Activated T-cell treated with anti-CD3 and anti-CD28 coated beads, Interleukin-2, amount 50 U/mL, for 24 hours (primary cell): Measurements from ENCODE around the gene MRPL53.
"Not testable (repeated sequence)": the region's sequence is repeated elsewhere in the genome, so short reads cannot be mapped to it uniquely, and the experiment has no call there.

Experiments
- DNase-seq: peaks from one replicate; pipeline ENCODE4 v3.0.0-alpha.2; 2020
- H3K27ac Mint-ChIP-seq: 2 replicates; pipeline ENCODE4 v1.8.0; 2020; ENCODE audit warnings: mild to moderate bottlenecking, mixed read lengths
- H3K27me3 Mint-ChIP-seq: 2 replicates; pipeline ENCODE4 v1.8.0; 2020; ENCODE audit warnings: mixed read lengths
- H3K36me3 Mint-ChIP-seq: 2 replicates; pipeline ENCODE4 v1.8.0; 2020; ENCODE audit warnings: low read depth, mixed read lengths
- H3K4me1 Mint-ChIP-seq: 2 replicates; pipeline ENCODE4 v1.8.0; 2020; ENCODE audit warnings: low read depth, mixed read lengths
- H3K4me3 Mint-ChIP-seq: 2 replicates; pipeline ENCODE4 v1.8.0; 2020; ENCODE audit warnings: mild to moderate bottlenecking, moderate library complexity, mixed read lengths
- H3K9me3 Mint-ChIP-seq: 2 replicates; pipeline ENCODE4 v1.8.0; 2020; ENCODE audit warnings: mixed read lengths

MRPL53 gene

GRCh38 chr2:74454654-74455511, 17.6 kb downstream of the MRPL53 start, which contains the start of gene INO80B:
Gene INO80B, plus strand, starts transcription at chr2:74455087. Its CDS starts 30 bp downstream, at chr2:74455117.
- Mint-ChIP-seq H3K36me3 (peaks cover 33% of the 10 kb centered on the region), H3K9me3 (no peaks in the 10 kb centered on the region), H3K27me3 (no peaks in the 10 kb centered on the region), H3K4me3 (peak within 1 kb of the TSS; percentile 92), H3K27ac (peak within 1 kb of the TSS; percentile 97), H3K4me1 (peaks cover 54% of the 10 kb centered on the region)
- peak; percentile 99 for DNase-seq

- no peak for DNase-seq
- Mint-ChIP-seq H3K27ac (no peak overlapping the region), H3K4me3 (no peak overlapping the region), H3K36me3 (peaks cover 6% of the 10 kb centered on the region), H3K4me1 (peaks cover 24% of the 10 kb centered on the region), H3K27me3 (no peaks in the 10 kb centered on the region), H3K9me3 (no peaks in the 10 kb centered on the region)
These were observed 21.8 kb downstream of the MRPL53 start for GRCh38 chr2:74450570-74451190.

- H3K36me3 Mint-ChIP-seq = no peaks in the 10 kb centered on the region
- no peak overlapping the region for H3K27ac Mint-ChIP-seq
- peaks cover 11% of the 10 kb centered on the region for H3K4me1 Mint-ChIP-seq
- DNase-seq = no peak
- H3K9me3 Mint-ChIP-seq = no peaks in the 10 kb centered on the region
- H3K27me3 Mint-ChIP-seq = peaks cover 10% of the 10 kb centered on the region
- H3K4me3 Mint-ChIP-seq = no peak overlapping the region
These were observed 23.7 kb downstream of the MRPL53 start for GRCh38 chr2:74448771-74449170.

- H3K4me3 Mint-ChIP-seq = no peak overlapping the region
- no peaks in the 10 kb centered on the region for H3K36me3 Mint-ChIP-seq
- peaks cover 16% of the 10 kb centered on the region for H3K27me3 Mint-ChIP-seq
- H3K9me3 Mint-ChIP-seq = no peaks in the 10 kb centered on the region
- H3K27ac Mint-ChIP-seq = no peak overlapping the region
- DNase-seq = no peak
- peaks cover 2% of the 10 kb centered on the region for H3K4me1 Mint-ChIP-seq
These were observed 25.1 kb downstream of the MRPL53 start for GRCh38 chr2:74447230-74447999.

- no peak overlapping the region for H3K27ac Mint-ChIP-seq
- peaks cover 15% of the 10 kb centered on the region for H3K4me1 Mint-ChIP-seq
- H3K9me3 Mint-ChIP-seq = no peaks in the 10 kb centered on the region
- no peaks in the 10 kb centered on the region for H3K36me3 Mint-ChIP-seq
- H3K4me3 Mint-ChIP-seq = no peak overlapping the region
- H3K27me3 Mint-ChIP-seq = peaks cover 37% of the 10 kb centered on the region
- DNase-seq = no peak
These were observed 27.8 kb downstream of the MRPL53 start for GRCh38 chr2:74444498-74445318.

- Mint-ChIP-seq H3K4me3 (peak overlapping the region; percentile 54), H3K4me1 (peaks cover 15% of the 10 kb centered on the region), H3K27me3 (peaks cover 51% of the 10 kb centered on the region)
- not testable (repeated sequence) for DNase-seq, H3K36me3 Mint-ChIP-seq, H3K9me3 Mint-ChIP-seq, H3K27ac Mint-ChIP-seq
These were observed 29.8 kb downstream of the MRPL53 start for GRCh38 chr2:74442483-74443297.

GRCh38 chr2:74441690-74442482, 30.6 kb downstream of the MRPL53 start, which contains the start of gene RTKN:
Gene RTKN, minus strand, starts transcription at chr2:74441937. Its CDS starts 121 bp downstream, at chr2:74441816.
- DNase-seq = peak; percentile 43
- peaks cover 51% of the 10 kb centered on the region for H3K27me3 Mint-ChIP-seq
- no peak within 1 kb of the TSS for H3K27ac Mint-ChIP-seq
- H3K4me3 Mint-ChIP-seq = peak within 1 kb of the TSS; percentile 54
- peaks cover 15% of the 10 kb centered on the region for H3K4me1 Mint-ChIP-seq
- no peaks in the 10 kb centered on the region for H3K36me3 Mint-ChIP-seq
- H3K9me3 Mint-ChIP-seq = no peaks in the 10 kb centered on the region

- H3K36me3 Mint-ChIP-seq = no peaks in the 10 kb centered on the region
- peaks cover 15% of the 10 kb centered on the region for H3K4me1 Mint-ChIP-seq
- H3K9me3 Mint-ChIP-seq = no peaks in the 10 kb centered on the region
- peak; percentile 53 for DNase-seq
- no peak overlapping the region for H3K27ac Mint-ChIP-seq
- peak overlapping the region; percentile 35 for H3K4me3 Mint-ChIP-seq
- H3K27me3 Mint-ChIP-seq = peaks cover 51% of the 10 kb centered on the region
These were observed 31.2 kb downstream of the MRPL53 start for GRCh38 chr2:74441170-74441689.

- Mint-ChIP-seq H3K4me3 (peak overlapping the region; percentile 43), H3K27me3 (peaks cover 51% of the 10 kb centered on the region), H3K9me3 (no peaks in the 10 kb centered on the region), H3K27ac (no peak overlapping the region), H3K36me3 (no peaks in the 10 kb centered on the region), H3K4me1 (peaks cover 15% of the 10 kb centered on the region)
- peak; percentile 62 for DNase-seq
These were observed 31.9 kb downstream of the MRPL53 start for GRCh38 chr2:74440378-74441169.

GRCh38 chr2:74439803-74440377, 32.6 kb downstream of the MRPL53 start:
- Mint-ChIP-seq H3K4me3 (peak overlapping the region; percentile 43), H3K4me1 (peaks cover 15% of the 10 kb centered on the region), H3K27ac (no peak overlapping the region), H3K36me3 (no peaks in the 10 kb centered on the region), H3K27me3 (peaks cover 49% of the 10 kb centered on the region), H3K9me3 (no peaks in the 10 kb centered on the region)
- no peak for DNase-seq

GRCh38 chr2:74439373-74439772, 33.1 kb downstream of the MRPL53 start:
- Mint-ChIP-seq H3K4me1 (peaks cover 15% of the 10 kb centered on the region), H3K9me3 (no peaks in the 10 kb centered on the region), H3K27ac (no peak overlapping the region), H3K27me3 (peaks cover 45% of the 10 kb centered on the region), H3K36me3 (no peaks in the 10 kb centered on the region), H3K4me3 (no peak overlapping the region)
- no peak for DNase-seq

- Mint-ChIP-seq H3K27me3 (peaks cover 41% of the 10 kb centered on the region), H3K36me3 (no peaks in the 10 kb centered on the region), H3K9me3 (no peaks in the 10 kb centered on the region), H3K27ac (no peak overlapping the region), H3K4me1 (peaks cover 15% of the 10 kb centered on the region), H3K4me3 (no peak overlapping the region)
- DNase-seq = no peak
These were observed 34.2 kb downstream of the MRPL53 start for GRCh38 chr2:74438248-74438647.
